HepG2 (cell line): ENCODE results near the gene MESD. TPM values are rescaled to one million over a fixed set of nuclear protein-coding genes. Genes with fewer than 3 reads are reported as not detected.

Experiments used
- ATAC-seq: fragments of 200-7000 bp; cut with Tn5 transposase; 3 replicates; pipeline ENCODE4 v1.9.1; 2020; ENCODE audit warnings: mild to moderate bottlenecking, moderate library complexity
- BruUV-seq: library from RNA; stranded (reverse); fragments of 400-500 nt; replicated peaks from 2 replicates; lab custom pipeline; 2021; lab: Mats Ljungman, UMichigan
- CTCF ChIA-PET: fragments of 300-600 bp; formaldehyde crosslinking; extraction: SDS; loops from one replicate; lab custom pipeline; 2021; ENCODE audit warnings: low total read pairs, inconsistent platforms, low intra/inter-chr PET ratio; lab: Yijun Ruan, JAX
- POLR2A ChIA-PET: fragments of 350-600 bp; sonication (Branson Sonifier 250); formaldehyde crosslinking; loops from one replicate; lab custom pipeline; 2020; ENCODE audit warnings: antibody characterized with exemption, inconsistent platforms; lab: Yijun Ruan, JAX
- DNase-seq: peaks from one replicate; pipeline ENCODE4 v3.0.0-alpha.2; 2015; ENCODE audit warnings: low spot score
- FAIRE-seq: peaks from 3 replicates; lab custom pipeline; 2011; peaks lifted over from hg19 to GRCh38; lab: Jason Lieb, UNC
- H2AFZ ChIP-seq: one replicate; pipeline ENCODE4 v1.6.1; 2011; ENCODE audit warnings: low read length, inconsistent platforms
- H3K27ac ChIP-seq: fragments of 300-600 bp; 3 replicates; pipeline ENCODE4 v1.8.0; 2011; ENCODE audit warnings: mixed run types, mild to moderate bottlenecking, mixed read lengths, low read length, inconsistent platforms; ENCODE audit not compliant: insufficient read depth; ENCODE audit errors: extremely low read length
- H3K27me3 ChIP-seq, 2 experiments: fragments of 200-600 bp in 1 of 2; 2 replicates in 1 of 2; 3 replicates in 1 of 2; pipeline versions ENCODE4 v1.6.0 to v1.8.0; 2011; ENCODE audit warnings: low read length in 2 of 2, mild to moderate bottlenecking in 2 of 2, moderate library complexity in 2 of 2, inconsistent platforms in 1 of 2; ENCODE audit not compliant: insufficient read depth in 2 of 2, control insufficient read depth in 1 of 2
- H3K36me3 ChIP-seq, 2 experiments: fragments of 200-600 bp in 1 of 2; replicated peaks in 1 of 2; 2 replicates in 1 of 2; 3 replicates in 1 of 2; pipeline versions ENCODE4 v1.5.1 to v1.8.0; 2011; ENCODE audit warnings: low read length in 2 of 2, inconsistent platforms in 1 of 2; ENCODE audit not compliant: insufficient read depth in 2 of 2, control insufficient read depth in 1 of 2
- H3K4me1 ChIP-seq: 2 replicates; pipeline ENCODE4 v1.5.1; 2012; ENCODE audit warnings: low read length, inconsistent platforms; ENCODE audit not compliant: insufficient read depth
- H3K4me2 ChIP-seq: 2 replicates; pipeline ENCODE4 v1.6.0; 2011; ENCODE audit warnings: low read depth, low read length, inconsistent platforms
- H3K4me3 ChIP-seq, 3 experiments: fragments of 200-600 bp in 1 of 3; sonication (generic), shearing (Covaris generic) in 1 of 3; replicated peaks in 1 of 3; 2 replicates each; pipeline ENCODE4 v1.5.1; 2011 to 2016; ENCODE audit warnings: low read length in 3 of 3, inconsistent platforms in 2 of 3, low read depth in 2 of 3, mild to moderate bottlenecking in 2 of 3, control low read depth in 1 of 3, mixed read lengths in 1 of 3; ENCODE audit not compliant: insufficient read depth in 1 of 3
- H3K79me2 ChIP-seq: one replicate; pipeline ENCODE4 v1.6.1; 2011; ENCODE audit warnings: low read length, inconsistent platforms; ENCODE audit not compliant: insufficient read depth
- H3K9ac ChIP-seq: 2 replicates; pipeline ENCODE4 v1.6.0; 2011; ENCODE audit warnings: mild to moderate bottlenecking, low read depth, low read length, inconsistent platforms; ENCODE audit not compliant: insufficient read depth
- H3K9me3 ChIP-seq: 2 replicates; pipeline ENCODE4 v1.5.1; 2012; ENCODE audit warnings: mild to moderate bottlenecking, low read length
- H4K20me1 ChIP-seq: 2 replicates; pipeline ENCODE4 v1.6.0; 2011; ENCODE audit warnings: inconsistent platforms, mild to moderate bottlenecking, low read length, moderate library complexity; ENCODE audit not compliant: insufficient read depth
- ARNT2 ChIP-seq: sonication (generic); formaldehyde crosslinking; IDR thresholded peaks from 2 replicates; pipeline ENCODE4 v1.8.0; 2022; ENCODE audit warnings: mild to moderate bottlenecking, low read depth, missing genetic modification reagents, moderate library complexity
- EEA1 ChIP-seq: sonication (generic); formaldehyde crosslinking; IDR thresholded peaks from 2 replicates; pipeline ENCODE4 v1.5.1; 2020; ENCODE audit warnings: mild to moderate bottlenecking, missing genetic modification reagents, borderline replicate concordance
- JUNB ChIP-seq: sonication (generic); formaldehyde crosslinking; IDR thresholded peaks from 2 replicates; pipeline ENCODE4 v1.8.0; 2022; ENCODE audit warnings: missing genetic modification reagents, mild to moderate bottlenecking, borderline replicate concordance
- KDM6A ChIP-seq: IDR thresholded peaks from 2 replicates; pipeline ENCODE4 v1.6.1; 2016; ENCODE audit warnings: low read depth
- MAZ ChIP-seq, 2 experiments: sonication (generic) in 1 of 2; formaldehyde crosslinking in 1 of 2; IDR thresholded peaks; 2 replicates each; pipeline versions ENCODE4 v1.5.0 to v1.6.1; 2012 to 2020; ENCODE audit warnings: low read depth in 2 of 2, mild to moderate bottlenecking in 2 of 2, borderline replicate concordance in 1 of 2, improper control_type of control experiment in 1 of 2, low read length in 1 of 2, missing genetic modification reagents in 1 of 2, moderate library complexity in 1 of 2
- PAX8 ChIP-seq: sonication (generic); formaldehyde crosslinking; IDR thresholded peaks from 2 replicates; pipeline ENCODE4 v1.8.0; 2022; ENCODE audit warnings: mild to moderate bottlenecking, missing genetic modification reagents, borderline replicate concordance
- POGZ ChIP-seq: sonication (generic); formaldehyde crosslinking; IDR thresholded peaks from 2 replicates; pipeline ENCODE4 v1.4.0; 2020; ENCODE audit warnings: mild to moderate bottlenecking, missing genetic modification reagents
- SP4 ChIP-seq: sonication (generic); formaldehyde crosslinking; IDR thresholded peaks from 2 replicates; pipeline ENCODE4 v1.8.1; 2023; ENCODE audit warnings: mild to moderate bottlenecking, missing genetic modification reagents
- ZNF124 ChIP-seq: sonication (generic); formaldehyde crosslinking; IDR thresholded peaks from 2 replicates; pipeline ENCODE4 v1.4.0; 2020; ENCODE audit warnings: missing genetic modification reagents
- ZNF609 ChIP-seq: sonication (generic); formaldehyde crosslinking; IDR thresholded peaks from 2 replicates; pipeline ENCODE4 v1.4.0; 2020; ENCODE audit warnings: mild to moderate bottlenecking, missing genetic modification reagents, borderline replicate concordance
- ZNF775 ChIP-seq: sonication (generic); formaldehyde crosslinking; IDR thresholded peaks from 2 replicates; pipeline ENCODE4 v1.4.0; 2020; ENCODE audit warnings: missing genetic modification reagents, mild to moderate bottlenecking, moderate library complexity, borderline replicate concordance
- ZNF850 ChIP-seq: sonication (generic); formaldehyde crosslinking; conservative IDR thresholded peaks from 2 replicates; pipeline ENCODE4 v1.9.0; 2021; ENCODE audit warnings: mild to moderate bottlenecking, missing genetic modification reagents
- WGBS: methylation state at CpG from one replicate; pipeline ENCODE4 v1.1.6; 2017; ENCODE audit warnings: low lambda C conversion rate; 5-methylcytosine and 5-hydroxymethylcytosine counted together
- in situ Hi-C: cut with HindIII; loops from 2 replicates; pipeline ENCODE4 v1.10.0; 2017; ENCODE audit warnings: low pct_unique_long_range_greater_than_20kb; ENCODE audit not compliant: extremely low pct_ligation_motif_present
- intact Hi-C: fragments of 100-400 bp; cut with micrococcal nuclease; formaldehyde crosslinking; loops from one replicate; pipeline ENCODE4 v1.10.0; 2022; ENCODE audit not compliant: unreplicated experiment
- polyA plus RNA-seq, 8 experiments: library from polyadenylated mRNA; depleted of rRNA in 3 of 8; stranded (reverse) in 7 of 8; unstranded in 1 of 8; fragments of >200 nt; fragmentation: Illumina TruSeq in 4 of 8; extraction: Trizol in 4 of 8; gene quantifications; 2 replicates each; pipeline versions ENCODE4 v1.2.1 to v1.2.3, GENCODE V29; 2011 to 2016; ENCODE audit warnings: low read depth in 4 of 8, missing spikeins in 1 of 8, mixed read lengths in 1 of 8; ENCODE audit not compliant: insufficient read depth in 1 of 8
- total RNA-seq, 5 experiments: library from RNA; depleted of rRNA; stranded (reverse); fragments of >200 nt; fragmentation: Illumina TruSeq; extraction: Trizol; gene quantifications; 2 replicates each; pipeline ENCODE4 v1.2.3, GENCODE V29; 2016; ENCODE audit warnings: low read depth in 1 of 5

Gene MESD
- total and polyA plus RNA-seq, 2 of the 13 experiments (the other 11 are each of a cell fraction or from before 2014, with no cell fraction given): 18.0 to 46.2 TPM

DNA sequence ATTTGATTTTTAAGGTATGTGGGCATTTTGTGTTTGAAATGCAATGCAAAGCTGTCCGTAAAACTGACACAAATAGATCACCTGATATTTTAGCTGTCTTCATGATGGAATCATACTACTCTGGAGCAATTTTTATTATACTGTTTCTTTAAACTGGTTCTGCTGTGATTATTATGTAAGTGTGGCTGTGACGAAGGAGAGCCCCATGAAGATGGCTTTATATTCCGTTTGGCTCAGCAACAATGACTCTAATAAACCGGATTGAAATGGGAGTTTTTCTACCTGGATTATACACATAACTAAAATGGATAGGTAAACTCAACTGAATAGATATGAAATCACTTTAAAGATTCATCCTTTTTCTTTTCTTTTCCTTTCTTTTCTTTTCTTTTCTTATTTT is 20.5 kb upstream of the MESD start (continued):
- TF ChIP-seq SP4 (CRISPR knock-in tag) (no peak), ZNF124 (no peak), ZNF850 (CRISPR knock-in tag) (no peak), EEA1 (CRISPR knock-in tag) (no peak)

DNA sequence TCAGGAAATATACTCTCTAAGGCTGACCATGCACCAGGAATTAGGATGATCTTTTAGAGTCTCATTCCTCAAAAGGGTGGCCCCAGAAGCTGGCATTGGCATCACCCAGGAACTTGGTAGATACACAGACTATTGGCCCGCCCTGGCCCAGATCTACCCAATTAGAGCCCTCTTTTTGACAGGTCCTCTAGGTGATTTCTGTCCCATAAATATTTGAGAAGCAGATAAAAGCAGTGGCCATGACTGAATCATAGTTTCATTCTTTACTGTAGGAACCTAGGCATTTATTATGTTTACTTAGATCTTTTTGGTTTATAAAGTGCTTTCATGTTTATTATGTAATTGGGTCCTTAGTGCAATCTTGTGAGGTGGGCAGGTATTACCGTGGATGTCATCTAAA is 18.7 kb upstream of the MESD start:
- Histone ChIP-seq H3K9me3 (no peaks in the 10 kb centered on the region), H3K4me1 (peaks cover 8% of the 10 kb centered on the region; the same call in 1 of the 2 replicates), H3K27ac (no peak overlapping the region), H2AFZ (no peak overlapping the region), H4K20me1 (no peaks in the 10 kb centered on the region; the same call in 1 of the 2 replicates), H3K79me2 (no peaks in the 10 kb centered on the region), H3K36me3 (no peaks in the 10 kb centered on the region; a peak in 1 of 5 replicates), H3K27me3 (no peaks in the 10 kb centered on the region; a peak in 1 of 5 replicates), H3K4me2 (no peak overlapping the region), H3K9ac (no peak overlapping the region), H3K4me3 (no peak overlapping the region)
- ChIA-PET POLR2A (no interaction called here), CTCF (no interaction called here)
- no peak for TF ChIP-seq ZNF775 (CRISPR knock-in tag)
- TF ChIP-seq PAX8: no peak
- no peak for TF ChIP-seq ZNF609
- TF ChIP-seq KDM6A: no peak
- no peak for TF ChIP-seq JUNB (CRISPR knock-in tag)
- TF ChIP-seq MAZ (IDR thresholded peaks at IDR 0.05; ENCODE audit: borderline replicate concordance, low read depth, low read length): no peak
- TF ChIP-seq MAZ (CRISPR knock-in tag; IDR thresholded peaks at IDR 0.05; ENCODE audit: low read depth): no peak
- TF ChIP-seq ARNT2 (CRISPR knock-in tag): no peak
- TF ChIP-seq POGZ (CRISPR knock-in tag): no peak
- no peak for DNase-seq
- intact Hi-C loops (no loop called here), in situ Hi-C loops (no loop called here)
- ATAC-seq: no peak
- WGBS: 21% methylated on average over 1 of the region's 2 CpGs
- no peak for FAIRE-seq
- no TSS peak for BruUV-seq
